Esophagus muscularis mucosa (tissue), 3 donors: ENCODE results near the gene MCAT.

ENCODE experiments used
- POLR2A ChIP-seq: fragments of 450-650 bp; IDR thresholded peaks from one replicate; pipeline ENCODE4 v1.6.1; 2017; ENCODE audit warnings: antibody characterized with exemption, moderate library complexity, mild to moderate bottlenecking, low read depth
- POLR2AphosphoS5 ChIP-seq, 2 donors: sonication (generic); formaldehyde crosslinking; IDR thresholded peaks; one replicate each; pipeline ENCODE4 v1.6.1; 2017; ENCODE audit warnings: antibody characterized with exemption in 2 of 2
- TF ChIP-seq, protein P1 (sequence below), 3 experiments: fragments of 200-600 bp in 2 of 3; fragments of 450-650 bp in 1 of 3; sonication (generic) in 2 of 3; IDR thresholded peaks; one replicate each; pipeline ENCODE4 v1.5.1; 2017 to 2019; ENCODE audit warnings: antibody characterized with exemption in 3 of 3, mild to moderate bottlenecking in 2 of 3, moderate library complexity in 1 of 3

DNA sequence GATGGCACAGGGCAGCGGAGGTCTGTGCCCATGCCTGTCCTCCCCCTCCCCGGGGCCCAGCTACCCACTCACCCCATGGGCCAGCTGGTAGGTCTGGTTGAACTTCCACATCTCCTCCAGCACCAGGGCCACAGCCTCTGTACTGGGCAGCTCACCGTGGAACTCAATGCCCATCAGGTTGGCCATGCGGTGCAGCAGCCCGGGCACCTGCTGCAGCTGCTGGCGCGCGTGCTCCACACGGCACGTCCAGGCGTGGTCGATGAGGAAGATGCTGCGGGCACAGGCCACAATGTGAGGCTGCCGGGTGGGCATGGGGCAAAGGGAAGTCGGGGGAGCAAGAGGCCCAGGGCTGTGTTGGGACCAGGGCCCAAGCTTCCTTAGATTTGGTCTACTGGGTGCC, 37.5 kb upstream of the MCAT start:
- TF ChIP-seq, protein P1, sequence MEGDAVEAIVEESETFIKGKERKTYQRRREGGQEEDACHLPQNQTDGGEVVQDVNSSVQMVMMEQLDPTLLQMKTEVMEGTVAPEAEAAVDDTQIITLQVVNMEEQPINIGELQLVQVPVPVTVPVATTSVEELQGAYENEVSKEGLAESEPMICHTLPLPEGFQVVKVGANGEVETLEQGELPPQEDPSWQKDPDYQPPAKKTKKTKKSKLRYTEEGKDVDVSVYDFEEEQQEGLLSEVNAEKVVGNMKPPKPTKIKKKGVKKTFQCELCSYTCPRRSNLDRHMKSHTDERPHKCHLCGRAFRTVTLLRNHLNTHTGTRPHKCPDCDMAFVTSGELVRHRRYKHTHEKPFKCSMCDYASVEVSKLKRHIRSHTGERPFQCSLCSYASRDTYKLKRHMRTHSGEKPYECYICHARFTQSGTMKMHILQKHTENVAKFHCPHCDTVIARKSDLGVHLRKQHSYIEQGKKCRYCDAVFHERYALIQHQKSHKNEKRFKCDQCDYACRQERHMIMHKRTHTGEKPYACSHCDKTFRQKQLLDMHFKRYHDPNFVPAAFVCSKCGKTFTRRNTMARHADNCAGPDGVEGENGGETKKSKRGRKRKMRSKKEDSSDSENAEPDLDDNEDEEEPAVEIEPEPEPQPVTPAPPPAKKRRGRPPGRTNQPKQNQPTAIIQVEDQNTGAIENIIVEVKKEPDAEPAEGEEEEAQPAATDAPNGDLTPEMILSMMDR (IDR thresholded peaks at IDR 0.05), result no peak
- TF ChIP-seq POLR2AphosphoS5 (IDR thresholded peaks at IDR 0.05) (no peak), POLR2A (no peak)
